ENCODE measurements around the gene TMEM63B. TPM values are rescaled to one million over a fixed set of nuclear protein-coding genes. Genes with fewer than 3 reads are reported as not detected.

TMEM63B gene
- total and polyA plus RNA-seq, 2 of the 8 experiments (the other 6 are each of a cell fraction or from before 2014, with no cell fraction given): 61.1 to 96.8 TPM

- TF ChIP-seq CHD7 (IDR thresholded peaks at IDR 0.05; ENCODE audit: insufficient replicate concordance, low read length) (no peak), BCL11A (IDR thresholded peaks at IDR 0.05; ENCODE audit: low read depth in 2 of 2, low read length in 2 of 2) (no peak), KDM1A (IDR thresholded peaks at IDR 0.05; ENCODE audit: borderline replicate concordance, low read length) (no peak), EP300 (IDR thresholded peaks at IDR 0.05; ENCODE audit: borderline replicate concordance in 1 of 2, low read depth in 2 of 2, low read length in 2 of 2) (no peak), RAD21 (IDR thresholded peaks at IDR 0.05 in 1 of 2, conservative IDR thresholded peaks at IDR 0.05 in 1 of 2; ENCODE audit: low read depth in 2 of 2, low read length in 2 of 2) (no peak)
Observed at GRCh38 chr6:44149369-44150012, 22.1 kb downstream of the TMEM63B start (continued).

Data from H1 (cell line).